ENCODE measurements around the gene SIM2.

Gene SIM2

DNA sequence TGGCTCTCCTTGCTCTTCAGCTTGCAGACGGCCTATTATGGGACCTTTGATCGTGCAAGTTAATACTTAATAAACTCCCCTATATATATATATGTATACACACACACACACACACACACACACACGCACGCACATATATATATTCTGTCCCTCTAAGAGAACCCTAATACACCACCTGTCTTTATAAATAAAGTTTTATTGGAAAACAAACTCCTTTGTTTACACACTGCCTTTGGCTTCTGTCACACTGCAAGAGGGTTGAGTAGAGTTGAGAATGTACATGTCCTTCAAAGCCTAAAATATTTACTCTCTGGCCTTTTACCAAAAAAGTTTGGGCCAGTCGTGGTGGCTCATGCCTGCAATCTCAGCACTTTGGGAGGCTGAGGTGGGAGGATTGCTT is 26.2 kb upstream of the SIM2 start:
- TF ChIP-seq, protein P1, sequence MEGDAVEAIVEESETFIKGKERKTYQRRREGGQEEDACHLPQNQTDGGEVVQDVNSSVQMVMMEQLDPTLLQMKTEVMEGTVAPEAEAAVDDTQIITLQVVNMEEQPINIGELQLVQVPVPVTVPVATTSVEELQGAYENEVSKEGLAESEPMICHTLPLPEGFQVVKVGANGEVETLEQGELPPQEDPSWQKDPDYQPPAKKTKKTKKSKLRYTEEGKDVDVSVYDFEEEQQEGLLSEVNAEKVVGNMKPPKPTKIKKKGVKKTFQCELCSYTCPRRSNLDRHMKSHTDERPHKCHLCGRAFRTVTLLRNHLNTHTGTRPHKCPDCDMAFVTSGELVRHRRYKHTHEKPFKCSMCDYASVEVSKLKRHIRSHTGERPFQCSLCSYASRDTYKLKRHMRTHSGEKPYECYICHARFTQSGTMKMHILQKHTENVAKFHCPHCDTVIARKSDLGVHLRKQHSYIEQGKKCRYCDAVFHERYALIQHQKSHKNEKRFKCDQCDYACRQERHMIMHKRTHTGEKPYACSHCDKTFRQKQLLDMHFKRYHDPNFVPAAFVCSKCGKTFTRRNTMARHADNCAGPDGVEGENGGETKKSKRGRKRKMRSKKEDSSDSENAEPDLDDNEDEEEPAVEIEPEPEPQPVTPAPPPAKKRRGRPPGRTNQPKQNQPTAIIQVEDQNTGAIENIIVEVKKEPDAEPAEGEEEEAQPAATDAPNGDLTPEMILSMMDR (IDR thresholded peaks at IDR 0.05; ENCODE audit: extremely low read depth, insufficient read depth, missing control alignments): no peak
- DNase-seq (ENCODE audit: low spot score): no peak
- in situ Hi-C loops (cut with MboI; ENCODE audit: low pct_unique_long_range_greater_than_20kb, low sequenced_read_pairs, unreplicated experiment): loop anchor here (25.0 kb wide), 1 partner anchor 90 kb away; no protein-coding TSS in a partner anchor

DNA sequence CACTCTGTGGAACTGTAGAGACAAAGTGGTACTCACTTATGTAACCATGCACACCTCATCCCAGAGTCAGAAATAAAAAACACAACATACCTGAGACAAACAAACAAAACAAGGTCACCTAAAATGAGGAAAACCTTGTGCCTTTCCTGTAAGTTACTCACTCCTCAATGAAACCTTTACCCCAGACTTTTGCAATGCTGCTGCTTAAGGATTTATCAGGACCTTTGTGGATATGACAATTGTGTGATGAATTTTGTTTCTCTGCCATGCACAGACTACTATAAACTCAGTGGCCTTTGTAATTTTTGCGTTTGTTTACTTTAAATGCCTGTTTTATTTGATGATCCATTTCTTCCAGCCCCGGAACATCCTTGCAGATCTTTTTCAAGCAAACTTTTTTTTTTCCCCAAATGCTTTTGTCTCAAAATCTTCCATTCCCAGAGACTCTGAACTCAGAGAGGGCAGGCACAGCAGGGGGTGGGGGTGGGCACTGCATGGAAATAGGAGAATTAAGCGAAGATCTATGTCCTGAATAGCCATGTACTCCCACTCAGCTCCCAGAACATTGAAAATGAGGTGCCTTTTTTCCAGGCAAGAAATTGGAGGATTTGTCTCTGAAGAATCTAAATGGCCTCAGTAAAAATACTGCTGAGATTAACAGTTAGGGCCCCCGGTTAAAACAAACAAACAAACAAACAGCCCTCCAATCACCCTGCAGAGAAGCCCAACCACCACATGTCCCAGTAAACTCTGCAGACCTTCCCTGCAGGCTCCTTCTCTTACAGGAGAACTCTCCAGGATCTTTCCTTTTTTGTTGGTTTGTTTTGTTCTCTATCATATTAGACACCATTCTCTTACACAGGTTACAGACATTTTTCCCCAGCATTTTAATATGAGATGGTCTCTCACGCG is 22.6 kb upstream of the SIM2 start:
- TF ChIP-seq, protein P1 (IDR thresholded peaks at IDR 0.05; ENCODE audit: extremely low read depth, insufficient read depth, missing control alignments): no peak
- in situ Hi-C loops (cut with MboI; ENCODE audit: low pct_unique_long_range_greater_than_20kb, low sequenced_read_pairs, unreplicated experiment): loop anchor here (25.0 kb wide), 1 partner anchor 539 kb away; the partner anchor contains the start of gene CBR3
- DNase-seq (ENCODE audit: low spot score): no peak

- DNase-seq (ENCODE audit: low spot score): no peak
- TF ChIP-seq, protein P1 (IDR thresholded peaks at IDR 0.05; ENCODE audit: extremely low read depth, insufficient read depth, missing control alignments): no peak
- in situ Hi-C loops (cut with MboI; ENCODE audit: low pct_unique_long_range_greater_than_20kb, low sequenced_read_pairs, unreplicated experiment): loop anchor here (25.0 kb wide), 1 partner anchor 540 kb away; the partner anchor contains the start of gene CBR3
Measured at GRCh38 chr21:36677443-36677842, 21.5 kb upstream of the SIM2 start.

DNA sequence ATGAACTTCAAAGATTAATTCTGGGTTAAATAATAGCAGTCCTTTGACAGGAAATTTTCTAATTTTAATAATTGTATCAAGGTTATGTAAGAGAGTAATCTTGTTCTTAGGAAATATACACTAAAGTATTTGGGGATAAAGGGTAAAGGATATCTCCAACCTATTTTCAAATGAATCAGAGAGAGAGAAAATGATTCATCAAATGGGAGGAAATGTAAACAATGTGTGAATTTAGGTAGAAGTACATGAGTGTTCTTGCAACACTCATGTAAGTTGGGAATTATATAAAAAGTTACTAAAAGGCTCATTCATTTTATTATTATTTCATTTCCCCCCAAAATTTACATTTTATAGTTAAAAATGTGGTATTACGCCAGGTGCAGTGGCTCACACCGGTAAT is 20.4 kb upstream of the SIM2 start:
- in situ Hi-C loops (cut with MboI; ENCODE audit: low pct_unique_long_range_greater_than_20kb, low sequenced_read_pairs, unreplicated experiment): loop anchor here (25.0 kb wide), 1 partner anchor 541 kb away; the partner anchor contains the start of gene CBR3
- TF ChIP-seq, protein P1 (IDR thresholded peaks at IDR 0.05; ENCODE audit: extremely low read depth, insufficient read depth, missing control alignments): no peak
- no peak for DNase-seq (ENCODE audit: low spot score)

DNA sequence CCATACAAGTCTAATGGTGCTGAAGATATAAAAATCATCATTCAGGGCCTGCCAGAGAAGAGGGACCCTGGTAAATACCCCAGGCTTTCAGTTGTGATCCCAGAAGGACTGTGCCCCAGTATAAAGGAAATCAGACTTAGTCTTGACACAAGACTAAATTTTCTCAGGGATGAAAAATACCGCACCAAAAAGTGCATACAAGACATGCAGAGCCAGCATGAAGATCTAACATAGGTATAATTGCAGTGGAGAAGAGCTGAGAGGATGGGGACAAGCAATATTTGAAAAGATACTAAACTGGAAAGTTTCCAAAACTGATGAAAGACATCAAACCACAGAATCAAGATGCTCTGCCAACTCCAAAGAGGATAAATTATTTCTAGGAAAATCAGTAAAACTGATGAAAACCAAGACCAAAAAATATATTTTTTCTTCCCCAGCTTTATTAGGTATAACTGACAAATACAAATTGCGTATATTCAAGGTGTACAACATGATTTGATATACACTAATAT is 17.7 kb upstream of the SIM2 start:
- TF ChIP-seq, protein P1 (IDR thresholded peaks at IDR 0.05; ENCODE audit: extremely low read depth, insufficient read depth, missing control alignments): no peak
- DNase-seq (ENCODE audit: low spot score): no peak
- in situ Hi-C loops (cut with MboI; ENCODE audit: low pct_unique_long_range_greater_than_20kb, low sequenced_read_pairs, unreplicated experiment): loop anchor here (25.0 kb wide), 1 partner anchor 544 kb away; the partner anchor contains the start of gene CBR3

DNA sequence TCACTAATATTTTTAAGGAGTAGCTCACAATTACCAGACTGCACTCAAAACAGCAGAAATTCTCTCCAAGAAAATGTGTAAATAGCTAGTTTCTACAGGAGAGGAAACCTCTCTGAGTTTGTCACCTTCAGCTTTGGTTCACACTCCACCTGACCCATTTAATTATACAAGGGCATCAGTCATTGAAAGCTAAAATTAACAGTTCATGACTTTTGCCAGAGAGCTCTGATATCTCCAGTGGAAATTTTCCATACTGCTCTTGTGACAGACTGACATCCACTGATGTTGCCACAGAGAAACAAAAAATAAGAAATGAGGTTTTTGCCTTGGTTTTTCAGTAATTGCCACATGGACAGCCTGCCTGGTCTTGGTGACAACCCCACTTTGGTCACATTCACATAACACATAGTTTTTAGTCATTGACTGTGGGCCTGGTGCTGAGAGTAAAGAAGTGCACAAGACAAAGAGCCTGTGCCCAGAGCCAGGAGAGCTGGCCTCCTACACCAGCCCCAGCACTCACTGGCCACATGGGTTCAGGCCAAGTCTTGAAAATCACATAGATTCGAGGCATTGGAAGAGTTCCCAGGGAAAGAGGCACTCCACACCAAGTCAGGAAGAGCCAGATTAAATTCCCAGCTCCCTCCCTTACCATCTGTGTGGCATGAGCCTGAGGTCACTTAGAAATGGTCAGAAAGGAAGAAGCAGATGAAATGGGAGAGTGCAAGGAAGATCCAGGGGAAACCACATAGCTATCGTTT is 13.8 kb upstream of the SIM2 start:
- in situ Hi-C loops (cut with MboI; ENCODE audit: low pct_unique_long_range_greater_than_20kb, low sequenced_read_pairs, unreplicated experiment): loop anchor here (25.0 kb wide), 1 partner anchor 548 kb away; the partner anchor contains the start of gene CBR3
- TF ChIP-seq, protein P1 (IDR thresholded peaks at IDR 0.05; ENCODE audit: extremely low read depth, insufficient read depth, missing control alignments): no peak
- no peak for DNase-seq (ENCODE audit: low spot score)
